ENCODE results near the gene CENPW.

DNA sequence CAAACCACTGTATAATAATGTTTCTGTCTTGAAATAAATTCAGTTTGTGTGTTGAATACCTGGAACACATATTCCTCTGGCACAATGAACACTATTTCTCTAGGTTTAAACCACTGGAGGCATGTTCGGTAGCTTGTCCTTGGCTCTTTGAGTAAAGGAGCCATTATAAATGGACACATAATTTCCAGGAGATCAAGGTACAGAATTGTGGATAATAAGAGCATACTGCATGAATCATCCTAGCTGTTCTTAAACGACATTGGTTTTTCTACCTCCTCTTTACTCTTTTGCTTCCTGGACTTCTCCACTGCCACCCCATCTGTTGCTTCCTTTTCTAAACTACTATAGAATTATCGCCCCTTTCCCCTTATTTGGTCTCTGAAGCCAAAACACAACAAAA is 1.2 kb downstream of the CENPW start:
- TF ChIP-seq, protein P1, sequence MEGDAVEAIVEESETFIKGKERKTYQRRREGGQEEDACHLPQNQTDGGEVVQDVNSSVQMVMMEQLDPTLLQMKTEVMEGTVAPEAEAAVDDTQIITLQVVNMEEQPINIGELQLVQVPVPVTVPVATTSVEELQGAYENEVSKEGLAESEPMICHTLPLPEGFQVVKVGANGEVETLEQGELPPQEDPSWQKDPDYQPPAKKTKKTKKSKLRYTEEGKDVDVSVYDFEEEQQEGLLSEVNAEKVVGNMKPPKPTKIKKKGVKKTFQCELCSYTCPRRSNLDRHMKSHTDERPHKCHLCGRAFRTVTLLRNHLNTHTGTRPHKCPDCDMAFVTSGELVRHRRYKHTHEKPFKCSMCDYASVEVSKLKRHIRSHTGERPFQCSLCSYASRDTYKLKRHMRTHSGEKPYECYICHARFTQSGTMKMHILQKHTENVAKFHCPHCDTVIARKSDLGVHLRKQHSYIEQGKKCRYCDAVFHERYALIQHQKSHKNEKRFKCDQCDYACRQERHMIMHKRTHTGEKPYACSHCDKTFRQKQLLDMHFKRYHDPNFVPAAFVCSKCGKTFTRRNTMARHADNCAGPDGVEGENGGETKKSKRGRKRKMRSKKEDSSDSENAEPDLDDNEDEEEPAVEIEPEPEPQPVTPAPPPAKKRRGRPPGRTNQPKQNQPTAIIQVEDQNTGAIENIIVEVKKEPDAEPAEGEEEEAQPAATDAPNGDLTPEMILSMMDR (IDR thresholded peaks at IDR 0.05): no peak
- no peak for TF ChIP-seq POLR2A (IDR thresholded peaks at IDR 0.05)

Measured in tibial nerve (tissue), 3 donors.